ENCODE data around the gene PDE3A.

The PDE3A gene

GRCh38 chr12:20497707-20498106 lies 129.4 kb downstream of the PDE3A start:
- no peak overlapping the region for H3K27ac ChIP-seq (ENCODE audit: low read length, poor library complexity, severe bottlenecking)
- H3K14ac ChIP-seq (ENCODE audit: low read length in 2 of 2): no peak overlapping the region
- H2BK120ac ChIP-seq (ENCODE audit: low read depth, low read length): no peak overlapping the region
- H3K4me2 ChIP-seq (ENCODE audit: low read length, poor library complexity, severe bottlenecking): no peak overlapping the region
- no CpG with 5 or more reads among the region's 3 CpGs for WGBS
- no peak overlapping the region for H3K23ac ChIP-seq (ENCODE audit: low read length in 2 of 2)
- no peaks in the 10 kb centered on the region for H3K9me3 ChIP-seq (ENCODE audit: control insufficient read depth, low read length)
- H3K4me3 ChIP-seq (ENCODE audit: insufficient read depth in 1 of 2, low read depth in 1 of 2, low read length in 2 of 2): no peak overlapping the region
- no peak overlapping the region for H2BK12ac ChIP-seq (ENCODE audit: low read length in 2 of 2)
- no peak overlapping the region for H3K9ac ChIP-seq (ENCODE audit: low read length)
- H3K18ac ChIP-seq (ENCODE audit: low read depth in 1 of 2, low read length in 2 of 2): no peak overlapping the region
- H4K91ac ChIP-seq (ENCODE audit: low read length): no peak overlapping the region
- no peak overlapping the region for H2BK15ac ChIP-seq (ENCODE audit: low read depth, poor library complexity, severe bottlenecking)
- no peak overlapping the region for H2BK5ac ChIP-seq (ENCODE audit: low read depth, low read length, poor library complexity, severe bottlenecking)
- H3K36me3 ChIP-seq (ENCODE audit: control insufficient read depth in 1 of 2, insufficient read depth in 2 of 2, low read depth in 1 of 2, low read length in 2 of 2): no peaks in the 10 kb centered on the region
- no peak for DNase-seq
- H4K8ac ChIP-seq (ENCODE audit: low read length): no peak overlapping the region
- no peaks in the 10 kb centered on the region for H3K4me1 ChIP-seq (ENCODE audit: control insufficient read depth, insufficient read depth, low read depth, low read length)
- H3K27me3 ChIP-seq (ENCODE audit: control insufficient read depth in 1 of 2, insufficient read depth in 1 of 2, low read length in 2 of 2): no peaks in the 10 kb centered on the region
- H2AFZ ChIP-seq (ENCODE audit: low read depth, low read length): no peak overlapping the region
- no peak overlapping the region for H2AK5ac ChIP-seq (ENCODE audit: low read length, severe bottlenecking)
- H3K79me1 ChIP-seq (replicated peaks; ENCODE audit: low read length, poor library complexity, severe bottlenecking): no peaks in the 10 kb centered on the region
- H3K4ac ChIP-seq (ENCODE audit: low read depth in 1 of 2, low read length in 2 of 2): no peak overlapping the region

GRCh38 chr12:20501958-20502357 lies 133.6 kb downstream of the PDE3A start:
- Histone ChIP-seq H2AK5ac (ENCODE audit: low read length, severe bottlenecking) (no peak overlapping the region), H4K8ac (ENCODE audit: low read length) (no peak overlapping the region), H2BK5ac (ENCODE audit: low read depth, low read length, poor library complexity, severe bottlenecking) (no peak overlapping the region), H3K4me1 (ENCODE audit: control insufficient read depth, insufficient read depth, low read depth, low read length) (no peaks in the 10 kb centered on the region), H3K23ac (ENCODE audit: low read length in 2 of 2) (no peak overlapping the region), H3K9me3 (ENCODE audit: control insufficient read depth, low read length) (no peaks in the 10 kb centered on the region), H3K27ac (ENCODE audit: low read length, poor library complexity, severe bottlenecking) (no peak overlapping the region), H3K27me3 (ENCODE audit: control insufficient read depth in 1 of 2, insufficient read depth in 1 of 2, low read length in 2 of 2) (no peaks in the 10 kb centered on the region), H3K4me2 (ENCODE audit: low read length, poor library complexity, severe bottlenecking) (no peak overlapping the region), H2AFZ (ENCODE audit: low read depth, low read length) (no peak overlapping the region), H3K14ac (ENCODE audit: low read length in 2 of 2) (no peak overlapping the region), H3K9ac (ENCODE audit: low read length) (no peak overlapping the region), H4K91ac (ENCODE audit: low read length) (no peak overlapping the region), H2BK12ac (ENCODE audit: low read length in 2 of 2) (no peak overlapping the region), H3K79me1 (replicated peaks; ENCODE audit: low read length, poor library complexity, severe bottlenecking) (no peaks in the 10 kb centered on the region), H3K4ac (ENCODE audit: low read depth in 1 of 2, low read length in 2 of 2) (no peak overlapping the region), H2BK15ac (ENCODE audit: low read depth, poor library complexity, severe bottlenecking) (no peak overlapping the region), H3K18ac (ENCODE audit: low read depth in 1 of 2, low read length in 2 of 2) (no peak overlapping the region), H3K4me3 (ENCODE audit: insufficient read depth in 1 of 2, low read depth in 1 of 2, low read length in 2 of 2) (no peak overlapping the region), H2BK120ac (ENCODE audit: low read depth, low read length) (no peak overlapping the region), H3K36me3 (ENCODE audit: control insufficient read depth in 1 of 2, insufficient read depth in 2 of 2, low read depth in 1 of 2, low read length in 2 of 2) (no peaks in the 10 kb centered on the region)
- WGBS: no CpG with 5 or more reads among the region's 2 CpGs
- DNase-seq: no peak

DNA sequence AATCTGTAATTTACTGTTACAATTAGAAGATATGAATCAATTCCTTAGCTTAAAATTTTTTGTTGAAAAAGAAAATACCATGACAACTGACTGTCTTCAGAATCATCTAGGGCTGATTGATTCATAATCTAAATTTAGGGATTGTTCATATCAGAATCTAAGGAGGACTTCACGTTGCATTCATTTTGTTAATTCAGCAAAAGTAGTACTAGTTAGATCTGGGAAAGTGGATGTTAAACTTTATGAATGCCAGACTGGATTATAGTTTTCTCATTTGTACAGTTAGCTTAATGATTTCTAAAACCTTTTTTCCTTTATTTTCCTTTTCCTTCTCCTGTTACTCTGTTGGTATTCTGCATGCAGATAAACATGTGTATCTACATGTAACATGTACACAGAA lies 135.5 kb downstream of the PDE3A start:
- H3K36me3 ChIP-seq (ENCODE audit: control insufficient read depth in 1 of 2, insufficient read depth in 2 of 2, low read depth in 1 of 2, low read length in 2 of 2): no peaks in the 10 kb centered on the region
- H3K14ac ChIP-seq (ENCODE audit: low read length in 2 of 2): no peak overlapping the region
- DNase-seq: no peak
- H3K79me1 ChIP-seq (replicated peaks; ENCODE audit: low read length, poor library complexity, severe bottlenecking): no peaks in the 10 kb centered on the region
- H3K27me3 ChIP-seq (ENCODE audit: control insufficient read depth in 1 of 2, insufficient read depth in 1 of 2, low read length in 2 of 2): no peaks in the 10 kb centered on the region
- no peak overlapping the region for H4K91ac ChIP-seq (ENCODE audit: low read length)
- no peak overlapping the region for H4K8ac ChIP-seq (ENCODE audit: low read length)
- H3K4me1 ChIP-seq (ENCODE audit: control insufficient read depth, insufficient read depth, low read depth, low read length): no peaks in the 10 kb centered on the region
- H3K4me2 ChIP-seq (ENCODE audit: low read length, poor library complexity, severe bottlenecking): no peak overlapping the region
- H2BK15ac ChIP-seq (ENCODE audit: low read depth, poor library complexity, severe bottlenecking): no peak overlapping the region
- H2AFZ ChIP-seq (ENCODE audit: low read depth, low read length): no peak overlapping the region
- no peak overlapping the region for H3K9ac ChIP-seq (ENCODE audit: low read length)
- no peak overlapping the region for H3K4me3 ChIP-seq (ENCODE audit: insufficient read depth in 1 of 2, low read depth in 1 of 2, low read length in 2 of 2)
- no peak overlapping the region for H2BK5ac ChIP-seq (ENCODE audit: low read depth, low read length, poor library complexity, severe bottlenecking)
- H2BK120ac ChIP-seq (ENCODE audit: low read depth, low read length): no peak overlapping the region
- H3K18ac ChIP-seq (ENCODE audit: low read depth in 1 of 2, low read length in 2 of 2): no peak overlapping the region
- no peak overlapping the region for H2AK5ac ChIP-seq (ENCODE audit: low read length, severe bottlenecking)
- H3K23ac ChIP-seq (ENCODE audit: low read length in 2 of 2): no peak overlapping the region
- no CpG with 5 or more reads among the region's 1 CpG for WGBS
- no peaks in the 10 kb centered on the region for H3K9me3 ChIP-seq (ENCODE audit: control insufficient read depth, low read length)
- H3K27ac ChIP-seq (ENCODE audit: low read length, poor library complexity, severe bottlenecking): no peak overlapping the region
- no peak overlapping the region for H3K4ac ChIP-seq (ENCODE audit: low read depth in 1 of 2, low read length in 2 of 2)
- no peak overlapping the region for H2BK12ac ChIP-seq (ENCODE audit: low read length in 2 of 2)

- H3K4me2 ChIP-seq (ENCODE audit: low read length, poor library complexity, severe bottlenecking): no peak overlapping the region
Observed at GRCh38 chr12:20505056-20505455, 136.7 kb downstream of the PDE3A start.

More at GRCh38 chr12:20505056-20505455, 136.7 kb downstream of the PDE3A start:
- Histone ChIP-seq H3K4me1 (ENCODE audit: control insufficient read depth, insufficient read depth, low read depth, low read length) (no peaks in the 10 kb centered on the region), H3K18ac (ENCODE audit: low read depth in 1 of 2, low read length in 2 of 2) (no peak overlapping the region), H3K36me3 (ENCODE audit: control insufficient read depth in 1 of 2, insufficient read depth in 2 of 2, low read depth in 1 of 2, low read length in 2 of 2) (no peaks in the 10 kb centered on the region), H3K9ac (ENCODE audit: low read length) (no peak overlapping the region), H2BK5ac (ENCODE audit: low read depth, low read length, poor library complexity, severe bottlenecking) (no peak overlapping the region), H3K4me3 (ENCODE audit: insufficient read depth in 1 of 2, low read depth in 1 of 2, low read length in 2 of 2) (no peak overlapping the region), H3K4ac (ENCODE audit: low read depth in 1 of 2, low read length in 2 of 2) (no peak overlapping the region), H3K27ac (ENCODE audit: low read length, poor library complexity, severe bottlenecking) (no peak overlapping the region), H2BK12ac (ENCODE audit: low read length in 2 of 2) (no peak overlapping the region), H3K79me1 (replicated peaks; ENCODE audit: low read length, poor library complexity, severe bottlenecking) (no peaks in the 10 kb centered on the region), H4K8ac (ENCODE audit: low read length) (no peak overlapping the region), H3K27me3 (ENCODE audit: control insufficient read depth in 1 of 2, insufficient read depth in 1 of 2, low read length in 2 of 2) (no peaks in the 10 kb centered on the region), H2BK15ac (ENCODE audit: low read depth, poor library complexity, severe bottlenecking) (no peak overlapping the region), H2BK120ac (ENCODE audit: low read depth, low read length) (no peak overlapping the region), H2AFZ (ENCODE audit: low read depth, low read length) (no peak overlapping the region), H3K23ac (ENCODE audit: low read length in 2 of 2) (no peak overlapping the region), H3K9me3 (ENCODE audit: control insufficient read depth, low read length) (no peaks in the 10 kb centered on the region), H2AK5ac (ENCODE audit: low read length, severe bottlenecking) (no peak overlapping the region), H4K91ac (ENCODE audit: low read length) (no peak overlapping the region), H3K14ac (ENCODE audit: low read length in 2 of 2) (no peak overlapping the region)
- no peak for DNase-seq
